ENCODE results near the gene RPP38.

The RPP38 gene

DNA sequence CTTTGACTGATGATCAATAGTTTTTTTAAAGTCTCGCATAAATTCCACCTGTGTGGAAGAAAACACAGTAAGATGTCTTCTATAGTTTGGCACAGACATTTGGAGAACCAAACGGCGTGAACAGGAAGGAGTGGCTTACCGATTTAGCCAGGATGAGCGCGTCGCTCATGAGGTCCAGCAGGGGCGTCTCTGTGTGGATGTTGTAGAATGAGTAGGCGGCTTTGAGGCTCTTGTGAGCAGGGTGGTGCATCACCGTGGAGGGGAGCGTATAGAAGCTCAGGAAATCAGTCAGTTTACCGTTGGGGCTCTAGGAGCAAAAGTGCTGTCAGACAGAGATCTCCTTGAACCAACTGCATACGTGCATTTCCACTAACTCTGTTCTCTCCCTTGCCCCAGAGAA lies 15.5 kb downstream of the RPP38 start:
- no peaks in the 10 kb centered on the region for H3F3A ChIP-seq (ENCODE audit: low read depth)
- peaks cover 5% of the 10 kb centered on the region; the same call in 1 of the 2 replicates for H3K79me2 ChIP-seq (ENCODE audit: insufficient read depth, low read length)
- H4K20me1 ChIP-seq (ENCODE audit: insufficient read depth, low read length, poor library complexity, severe bottlenecking), result no peaks in the 10 kb centered on the region
- H3K36me3 ChIP-seq (ENCODE audit: insufficient read depth, low read length), result peaks cover 65% of the 10 kb centered on the region; the same call in 1 of the 2 replicates
- no peak overlapping the region for H3K9ac ChIP-seq (ENCODE audit: low read depth, low read length, poor library complexity, severe bottlenecking)
- TF ChIP-seq, protein P1, sequence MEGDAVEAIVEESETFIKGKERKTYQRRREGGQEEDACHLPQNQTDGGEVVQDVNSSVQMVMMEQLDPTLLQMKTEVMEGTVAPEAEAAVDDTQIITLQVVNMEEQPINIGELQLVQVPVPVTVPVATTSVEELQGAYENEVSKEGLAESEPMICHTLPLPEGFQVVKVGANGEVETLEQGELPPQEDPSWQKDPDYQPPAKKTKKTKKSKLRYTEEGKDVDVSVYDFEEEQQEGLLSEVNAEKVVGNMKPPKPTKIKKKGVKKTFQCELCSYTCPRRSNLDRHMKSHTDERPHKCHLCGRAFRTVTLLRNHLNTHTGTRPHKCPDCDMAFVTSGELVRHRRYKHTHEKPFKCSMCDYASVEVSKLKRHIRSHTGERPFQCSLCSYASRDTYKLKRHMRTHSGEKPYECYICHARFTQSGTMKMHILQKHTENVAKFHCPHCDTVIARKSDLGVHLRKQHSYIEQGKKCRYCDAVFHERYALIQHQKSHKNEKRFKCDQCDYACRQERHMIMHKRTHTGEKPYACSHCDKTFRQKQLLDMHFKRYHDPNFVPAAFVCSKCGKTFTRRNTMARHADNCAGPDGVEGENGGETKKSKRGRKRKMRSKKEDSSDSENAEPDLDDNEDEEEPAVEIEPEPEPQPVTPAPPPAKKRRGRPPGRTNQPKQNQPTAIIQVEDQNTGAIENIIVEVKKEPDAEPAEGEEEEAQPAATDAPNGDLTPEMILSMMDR (conservative IDR thresholded peaks at IDR 0.05; ENCODE audit: low read length), result no peak
- TF ChIP-seq EZH2phosphoT487 (IDR thresholded peaks at IDR 0.05; ENCODE audit: borderline replicate concordance), result no peak
- no peaks in the 10 kb centered on the region for H3K27me3 ChIP-seq (ENCODE audit: insufficient read depth, low read length, poor library complexity, severe bottlenecking)
- no peak overlapping the region for H3K4me2 ChIP-seq (ENCODE audit: low read depth, low read length, poor library complexity, severe bottlenecking)
- H3K4me3 ChIP-seq (ENCODE audit: low read length, poor library complexity, severe bottlenecking), result no peak overlapping the region
- no peak overlapping the region for H2AFZ ChIP-seq (ENCODE audit: low read length)
- H3K4me1 ChIP-seq (ENCODE audit: insufficient read depth, low read length, poor library complexity, severe bottlenecking), result no peaks in the 10 kb centered on the region
- no peaks in the 10 kb centered on the region for H3K9me2 ChIP-seq (replicated peaks; ENCODE audit: low read depth, low read length)
- peaks cover 5% of the 10 kb centered on the region; the same call in 1 of the 2 replicates for H3K9me3 ChIP-seq (ENCODE audit: insufficient read depth, low read depth, low read length)

DNA sequence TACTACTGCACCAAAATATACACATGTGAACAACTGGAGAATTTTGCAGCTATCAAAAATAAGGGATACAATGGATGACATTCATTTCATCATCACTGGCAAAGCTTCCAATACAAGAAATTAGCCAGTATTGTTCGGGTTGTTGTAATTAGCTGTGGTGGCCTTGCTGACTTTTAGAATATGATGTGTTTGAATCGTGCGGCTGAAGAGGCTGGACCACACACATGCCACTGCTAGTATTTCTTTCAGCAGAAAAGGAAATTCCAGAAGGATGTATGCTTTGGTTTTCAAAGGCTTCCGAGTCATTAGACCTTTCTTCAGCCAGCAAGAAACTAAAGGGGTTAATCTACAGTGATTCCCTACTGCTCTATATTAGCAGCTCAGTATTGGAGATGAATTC lies 16.6 kb downstream of the RPP38 start:
- Histone ChIP-seq H3K4me1 (ENCODE audit: insufficient read depth, low read length, poor library complexity, severe bottlenecking) (no peaks in the 10 kb centered on the region), H4K20me1 (ENCODE audit: insufficient read depth, low read length, poor library complexity, severe bottlenecking) (no peaks in the 10 kb centered on the region), H2AFZ (ENCODE audit: low read length) (no peak overlapping the region), H3K9ac (ENCODE audit: low read depth, low read length, poor library complexity, severe bottlenecking) (no peak overlapping the region), H3K4me2 (ENCODE audit: low read depth, low read length, poor library complexity, severe bottlenecking) (no peak overlapping the region), H3K27me3 (ENCODE audit: insufficient read depth, low read length, poor library complexity, severe bottlenecking) (no peaks in the 10 kb centered on the region), H3K79me2 (ENCODE audit: insufficient read depth, low read length) (peaks cover 5% of the 10 kb centered on the region; the same call in 1 of the 2 replicates), H3K36me3 (ENCODE audit: insufficient read depth, low read length) (peaks cover 68% of the 10 kb centered on the region; the same call in 1 of the 2 replicates), H3K9me3 (ENCODE audit: insufficient read depth, low read depth, low read length) (peaks cover 5% of the 10 kb centered on the region; the same call in 1 of the 2 replicates), H3K9me2 (replicated peaks; ENCODE audit: low read depth, low read length) (no peaks in the 10 kb centered on the region), H3F3A (ENCODE audit: low read depth) (no peaks in the 10 kb centered on the region), H3K4me3 (ENCODE audit: low read length, poor library complexity, severe bottlenecking) (no peak overlapping the region)
- no peak for TF ChIP-seq EZH2phosphoT487 (IDR thresholded peaks at IDR 0.05; ENCODE audit: borderline replicate concordance)
- TF ChIP-seq, protein P1 (conservative IDR thresholded peaks at IDR 0.05; ENCODE audit: low read length), result no peak

DNA sequence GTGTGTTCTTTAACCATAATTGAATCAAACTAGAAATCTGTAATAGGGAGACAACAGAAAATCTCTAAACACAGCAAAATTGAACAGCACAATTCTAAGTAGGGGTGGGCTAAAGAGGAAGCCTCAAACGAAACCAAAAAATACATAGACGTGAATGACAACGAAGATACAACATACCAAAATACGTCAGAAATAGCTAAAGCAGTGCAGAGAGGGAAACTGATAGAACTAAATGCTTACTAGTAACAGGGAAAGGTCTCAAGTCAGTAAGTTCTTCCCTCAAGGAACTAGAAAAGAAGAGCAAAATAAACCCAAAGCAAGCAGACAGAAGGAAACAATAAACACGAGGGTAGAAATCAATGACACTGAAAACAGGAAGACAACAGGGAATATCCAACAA lies 19.1 kb downstream of the RPP38 start:
- Histone ChIP-seq H2AFZ (ENCODE audit: low read length) (no peak overlapping the region), H3K36me3 (ENCODE audit: insufficient read depth, low read length) (peaks cover 65% of the 10 kb centered on the region; the same call in 1 of the 2 replicates), H4K20me1 (ENCODE audit: insufficient read depth, low read length, poor library complexity, severe bottlenecking) (no peaks in the 10 kb centered on the region), H3K79me2 (ENCODE audit: insufficient read depth, low read length) (peaks cover 5% of the 10 kb centered on the region; the same call in 1 of the 2 replicates), H3K27me3 (ENCODE audit: insufficient read depth, low read length, poor library complexity, severe bottlenecking) (no peaks in the 10 kb centered on the region), H3K4me1 (ENCODE audit: insufficient read depth, low read length, poor library complexity, severe bottlenecking) (no peaks in the 10 kb centered on the region), H3K4me3 (ENCODE audit: low read length, poor library complexity, severe bottlenecking) (no peak overlapping the region), H3K9me3 (ENCODE audit: insufficient read depth, low read depth, low read length) (peaks cover 5% of the 10 kb centered on the region; the same call in 1 of the 2 replicates), H3K4me2 (ENCODE audit: low read depth, low read length, poor library complexity, severe bottlenecking) (no peak overlapping the region), H3K9me2 (replicated peaks; ENCODE audit: low read depth, low read length) (no peaks in the 10 kb centered on the region), H3K9ac (ENCODE audit: low read depth, low read length, poor library complexity, severe bottlenecking) (no peak overlapping the region), H3F3A (ENCODE audit: low read depth) (no peaks in the 10 kb centered on the region)
- TF ChIP-seq, protein P1 (conservative IDR thresholded peaks at IDR 0.05; ENCODE audit: low read length), result no peak
- no peak for TF ChIP-seq EZH2phosphoT487 (IDR thresholded peaks at IDR 0.05; ENCODE audit: borderline replicate concordance)
